Suprapubic skin (tissue), 3 donors: ENCODE data around the gene ANXA4.

Source experiments
- CTCF ChIP-seq, 2 donors: fragments of 200-600 bp in 1 of 2; fragments of 450-650 bp in 1 of 2; sonication (generic) in 1 of 2; IDR thresholded peaks; one replicate each; pipeline ENCODE4 v1.5.1; 2016 to 2019; ENCODE audit warnings: antibody characterized with exemption in 2 of 2, mild to moderate bottlenecking in 1 of 2, moderate library complexity in 1 of 2
- EP300 ChIP-seq: sonication (generic); formaldehyde crosslinking; IDR thresholded peaks from one replicate; pipeline ENCODE4 v1.6.1; 2017; ENCODE audit warnings: antibody characterized with exemption

GRCh38 chr2:69843993-69844392 lies 102.1 kb downstream of the ANXA4 start:
- TF ChIP-seq CTCF (IDR thresholded peaks at IDR 0.05): no peak
- no peak for TF ChIP-seq EP300
